Measurements from ENCODE around the gene TTC24. TPM values are rescaled to one million over a fixed set of nuclear protein-coding genes. Genes with fewer than 3 reads are reported as not detected.

TTC24 gene
- total and polyA plus RNA-seq, 2 experiments from 2014 or later = not detected

DNA sequence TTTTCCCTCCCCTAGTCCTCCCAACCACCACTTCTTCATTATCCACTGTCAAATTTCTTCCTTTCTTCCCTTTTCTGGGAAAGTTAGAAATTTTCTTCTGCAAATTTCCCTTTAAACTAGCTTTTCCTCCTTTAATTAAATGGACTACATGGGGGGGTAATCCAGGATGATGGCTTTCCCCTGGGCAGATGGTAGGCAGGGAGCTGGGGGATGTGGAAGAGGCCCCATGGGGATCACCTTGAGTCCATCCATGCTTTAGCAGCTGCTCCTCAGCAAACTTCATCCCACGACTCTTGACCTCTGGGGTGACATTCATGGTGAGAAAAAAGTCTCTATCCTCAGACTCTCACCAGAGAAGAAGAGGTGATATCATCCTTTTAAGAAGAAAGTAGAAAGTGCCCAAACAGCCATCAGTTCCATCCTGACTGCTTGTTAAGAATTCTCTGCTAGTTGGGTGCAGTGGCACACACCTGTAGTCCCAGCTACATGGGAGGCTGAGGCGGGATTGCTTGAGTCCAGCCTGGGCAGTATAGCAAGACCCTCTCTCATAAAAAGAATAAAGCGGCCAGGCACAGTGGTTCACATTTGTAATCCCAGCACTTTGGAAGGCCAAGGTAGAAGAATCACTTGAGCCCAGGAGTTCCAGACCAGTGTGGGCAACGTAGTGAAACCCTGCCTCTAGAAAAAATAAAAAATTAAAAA, 19.4 kb downstream of the TTC24 start:
- peaks cover 23% of the 10 kb centered on the region for H3K36me3 ChIP-seq (ENCODE audit: insufficient read depth)
- no peak overlapping the region for H2AFZ ChIP-seq
- no peaks in the 10 kb centered on the region for H3K27me3 ChIP-seq (ENCODE audit: insufficient read depth)
- no peak overlapping the region for H3K27ac ChIP-seq (ENCODE audit: low read depth)
- Mint-ChIP-seq H3K27me3 (ENCODE audit: insufficient read depth, low read depth, poor library complexity) (peaks cover 10% of the 10 kb centered on the region), H3K27ac (no peak overlapping the region), H3K4me1 (peaks cover 13% of the 10 kb centered on the region), H3K9me3 (no peaks in the 10 kb centered on the region), H3K4me3 (no peak overlapping the region; the same call in 2 of the 3 replicates), H3K36me3 (ENCODE audit: low read depth) (peaks cover 57% of the 10 kb centered on the region)
- no peak overlapping the region for H3K4me2 ChIP-seq
- H3K4me3 ChIP-seq = no peak overlapping the region
- peaks cover 13% of the 10 kb centered on the region for H4K20me1 ChIP-seq (replicated peaks; ENCODE audit: insufficient read depth)
- H3F3A ChIP-seq (replicated peaks; ENCODE audit: low read depth) = peaks cover 50% of the 10 kb centered on the region
- no peaks in the 10 kb centered on the region; the same call in 1 of the 2 replicates for H3K4me1 ChIP-seq (ENCODE audit: insufficient read depth)
- no peaks in the 10 kb centered on the region for H3K9me2 ChIP-seq (ENCODE audit: insufficient read depth)
- ATAC-seq (no peak), DNase-seq (ENCODE audit: low spot score) (no peak)
- H3K79me2 ChIP-seq (replicated peaks; ENCODE audit: insufficient read depth) = peaks cover 27% of the 10 kb centered on the region
- TF ChIP-seq, protein P1, sequence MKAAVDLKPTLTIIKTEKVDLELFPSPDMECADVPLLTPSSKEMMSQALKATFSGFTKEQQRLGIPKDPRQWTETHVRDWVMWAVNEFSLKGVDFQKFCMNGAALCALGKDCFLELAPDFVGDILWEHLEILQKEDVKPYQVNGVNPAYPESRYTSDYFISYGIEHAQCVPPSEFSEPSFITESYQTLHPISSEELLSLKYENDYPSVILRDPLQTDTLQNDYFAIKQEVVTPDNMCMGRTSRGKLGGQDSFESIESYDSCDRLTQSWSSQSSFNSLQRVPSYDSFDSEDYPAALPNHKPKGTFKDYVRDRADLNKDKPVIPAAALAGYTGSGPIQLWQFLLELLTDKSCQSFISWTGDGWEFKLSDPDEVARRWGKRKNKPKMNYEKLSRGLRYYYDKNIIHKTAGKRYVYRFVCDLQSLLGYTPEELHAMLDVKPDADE (IDR thresholded peaks at IDR 0.05) = no peak
- TF ChIP-seq CREB1 (CRISPR knock-in tag; IDR thresholded peaks at IDR 0.05; ENCODE audit: low read depth) = no peak
- no peak for TF ChIP-seq ZNF331 (CRISPR knock-in tag; IDR thresholded peaks at IDR 0.05; ENCODE audit: low read depth)
- TF ChIP-seq, protein P2, sequence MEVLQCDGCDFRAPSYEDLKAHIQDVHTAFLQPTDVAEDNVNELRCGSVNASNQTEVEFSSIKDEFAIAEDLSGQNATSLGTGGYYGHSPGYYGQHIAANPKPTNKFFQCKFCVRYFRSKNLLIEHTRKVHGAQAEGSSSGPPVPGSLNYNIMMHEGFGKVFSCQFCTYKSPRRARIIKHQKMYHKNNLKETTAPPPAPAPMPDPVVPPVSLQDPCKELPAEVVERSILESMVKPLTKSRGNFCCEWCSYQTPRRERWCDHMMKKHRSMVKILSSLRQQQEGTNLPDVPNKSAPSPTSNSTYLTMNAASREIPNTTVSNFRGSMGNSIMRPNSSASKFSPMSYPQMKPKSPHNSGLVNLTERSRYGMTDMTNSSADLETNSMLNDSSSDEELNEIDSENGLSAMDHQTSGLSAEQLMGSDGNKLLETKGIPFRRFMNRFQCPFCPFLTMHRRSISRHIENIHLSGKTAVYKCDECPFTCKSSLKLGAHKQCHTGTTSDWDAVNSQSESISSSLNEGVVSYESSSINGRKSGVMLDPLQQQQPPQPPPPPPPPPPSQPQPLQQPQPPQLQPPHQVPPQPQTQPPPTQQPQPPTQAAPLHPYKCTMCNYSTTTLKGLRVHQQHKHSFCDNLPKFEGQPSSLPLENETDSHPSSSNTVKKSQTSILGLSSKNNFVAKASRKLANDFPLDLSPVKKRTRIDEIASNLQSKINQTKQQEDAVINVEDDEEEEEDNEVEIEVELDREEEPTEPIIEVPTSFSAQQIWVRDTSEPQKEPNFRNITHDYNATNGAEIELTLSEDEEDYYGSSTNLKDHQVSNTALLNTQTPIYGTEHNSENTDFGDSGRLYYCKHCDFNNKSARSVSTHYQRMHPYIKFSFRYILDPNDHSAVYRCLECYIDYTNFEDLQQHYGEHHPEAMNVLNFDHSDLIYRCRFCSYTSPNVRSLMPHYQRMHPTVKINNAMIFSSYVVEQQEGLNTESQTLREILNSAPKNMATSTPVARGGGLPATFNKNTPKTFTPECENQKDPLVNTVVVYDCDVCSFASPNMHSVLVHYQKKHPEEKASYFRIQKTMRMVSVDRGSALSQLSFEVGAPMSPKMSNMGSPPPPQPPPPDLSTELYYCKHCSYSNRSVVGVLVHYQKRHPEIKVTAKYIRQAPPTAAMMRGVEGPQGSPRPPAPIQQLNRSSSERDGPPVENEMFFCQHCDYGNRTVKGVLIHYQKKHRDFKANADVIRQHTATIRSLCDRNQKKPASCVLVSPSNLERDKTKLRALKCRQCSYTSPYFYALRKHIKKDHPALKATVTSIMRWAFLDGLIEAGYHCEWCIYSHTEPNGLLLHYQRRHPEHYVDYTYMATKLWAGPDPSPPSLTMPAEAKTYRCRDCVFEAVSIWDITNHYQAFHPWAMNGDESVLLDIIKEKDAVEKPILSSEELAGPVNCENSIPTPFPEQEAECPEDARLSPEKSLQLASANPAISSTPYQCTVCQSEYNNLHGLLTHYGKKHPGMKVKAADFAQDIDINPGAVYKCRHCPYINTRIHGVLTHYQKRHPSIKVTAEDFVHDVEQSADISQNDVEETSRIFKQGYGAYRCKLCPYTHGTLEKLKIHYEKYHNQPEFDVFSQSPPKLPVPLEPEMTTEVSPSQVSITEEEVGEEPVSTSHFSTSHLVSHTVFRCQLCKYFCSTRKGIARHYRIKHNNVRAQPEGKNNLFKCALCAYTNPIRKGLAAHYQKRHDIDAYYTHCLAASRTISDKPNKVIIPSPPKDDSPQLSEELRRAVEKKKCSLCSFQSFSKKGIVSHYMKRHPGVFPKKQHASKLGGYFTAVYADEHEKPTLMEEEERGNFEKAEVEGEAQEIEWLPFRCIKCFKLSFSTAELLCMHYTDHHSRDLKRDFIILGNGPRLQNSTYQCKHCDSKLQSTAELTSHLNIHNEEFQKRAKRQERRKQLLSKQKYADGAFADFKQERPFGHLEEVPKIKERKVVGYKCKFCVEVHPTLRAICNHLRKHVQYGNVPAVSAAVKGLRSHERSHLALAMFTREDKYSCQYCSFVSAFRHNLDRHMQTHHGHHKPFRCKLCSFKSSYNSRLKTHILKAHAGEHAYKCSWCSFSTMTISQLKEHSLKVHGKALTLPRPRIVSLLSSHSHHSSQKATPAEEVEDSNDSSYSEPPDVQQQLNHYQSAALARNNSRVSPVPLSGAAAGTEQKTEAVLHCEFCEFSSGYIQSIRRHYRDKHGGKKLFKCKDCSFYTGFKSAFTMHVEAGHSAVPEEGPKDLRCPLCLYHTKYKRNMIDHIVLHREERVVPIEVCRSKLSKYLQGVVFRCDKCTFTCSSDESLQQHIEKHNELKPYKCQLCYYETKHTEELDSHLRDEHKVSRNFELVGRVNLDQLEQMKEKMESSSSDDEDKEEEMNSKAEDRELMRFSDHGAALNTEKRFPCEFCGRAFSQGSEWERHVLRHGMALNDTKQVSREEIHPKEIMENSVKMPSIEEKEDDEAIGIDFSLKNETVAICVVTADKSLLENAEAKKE (CRISPR knock-in tag; IDR thresholded peaks at IDR 0.05) = no peak
- TF ChIP-seq POLR2AphosphoS5 (IDR thresholded peaks at IDR 0.05; ENCODE audit: low read depth) = no peak
- TF ChIP-seq, protein P3, sequence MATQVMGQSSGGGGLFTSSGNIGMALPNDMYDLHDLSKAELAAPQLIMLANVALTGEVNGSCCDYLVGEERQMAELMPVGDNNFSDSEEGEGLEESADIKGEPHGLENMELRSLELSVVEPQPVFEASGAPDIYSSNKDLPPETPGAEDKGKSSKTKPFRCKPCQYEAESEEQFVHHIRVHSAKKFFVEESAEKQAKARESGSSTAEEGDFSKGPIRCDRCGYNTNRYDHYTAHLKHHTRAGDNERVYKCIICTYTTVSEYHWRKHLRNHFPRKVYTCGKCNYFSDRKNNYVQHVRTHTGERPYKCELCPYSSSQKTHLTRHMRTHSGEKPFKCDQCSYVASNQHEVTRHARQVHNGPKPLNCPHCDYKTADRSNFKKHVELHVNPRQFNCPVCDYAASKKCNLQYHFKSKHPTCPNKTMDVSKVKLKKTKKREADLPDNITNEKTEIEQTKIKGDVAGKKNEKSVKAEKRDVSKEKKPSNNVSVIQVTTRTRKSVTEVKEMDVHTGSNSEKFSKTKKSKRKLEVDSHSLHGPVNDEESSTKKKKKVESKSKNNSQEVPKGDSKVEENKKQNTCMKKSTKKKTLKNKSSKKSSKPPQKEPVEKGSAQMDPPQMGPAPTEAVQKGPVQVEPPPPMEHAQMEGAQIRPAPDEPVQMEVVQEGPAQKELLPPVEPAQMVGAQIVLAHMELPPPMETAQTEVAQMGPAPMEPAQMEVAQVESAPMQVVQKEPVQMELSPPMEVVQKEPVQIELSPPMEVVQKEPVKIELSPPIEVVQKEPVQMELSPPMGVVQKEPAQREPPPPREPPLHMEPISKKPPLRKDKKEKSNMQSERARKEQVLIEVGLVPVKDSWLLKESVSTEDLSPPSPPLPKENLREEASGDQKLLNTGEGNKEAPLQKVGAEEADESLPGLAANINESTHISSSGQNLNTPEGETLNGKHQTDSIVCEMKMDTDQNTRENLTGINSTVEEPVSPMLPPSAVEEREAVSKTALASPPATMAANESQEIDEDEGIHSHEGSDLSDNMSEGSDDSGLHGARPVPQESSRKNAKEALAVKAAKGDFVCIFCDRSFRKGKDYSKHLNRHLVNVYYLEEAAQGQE (IDR thresholded peaks at IDR 0.05; ENCODE audit: unreplicated experiment) = no peak
- TF ChIP-seq, protein P4, sequence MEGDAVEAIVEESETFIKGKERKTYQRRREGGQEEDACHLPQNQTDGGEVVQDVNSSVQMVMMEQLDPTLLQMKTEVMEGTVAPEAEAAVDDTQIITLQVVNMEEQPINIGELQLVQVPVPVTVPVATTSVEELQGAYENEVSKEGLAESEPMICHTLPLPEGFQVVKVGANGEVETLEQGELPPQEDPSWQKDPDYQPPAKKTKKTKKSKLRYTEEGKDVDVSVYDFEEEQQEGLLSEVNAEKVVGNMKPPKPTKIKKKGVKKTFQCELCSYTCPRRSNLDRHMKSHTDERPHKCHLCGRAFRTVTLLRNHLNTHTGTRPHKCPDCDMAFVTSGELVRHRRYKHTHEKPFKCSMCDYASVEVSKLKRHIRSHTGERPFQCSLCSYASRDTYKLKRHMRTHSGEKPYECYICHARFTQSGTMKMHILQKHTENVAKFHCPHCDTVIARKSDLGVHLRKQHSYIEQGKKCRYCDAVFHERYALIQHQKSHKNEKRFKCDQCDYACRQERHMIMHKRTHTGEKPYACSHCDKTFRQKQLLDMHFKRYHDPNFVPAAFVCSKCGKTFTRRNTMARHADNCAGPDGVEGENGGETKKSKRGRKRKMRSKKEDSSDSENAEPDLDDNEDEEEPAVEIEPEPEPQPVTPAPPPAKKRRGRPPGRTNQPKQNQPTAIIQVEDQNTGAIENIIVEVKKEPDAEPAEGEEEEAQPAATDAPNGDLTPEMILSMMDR (conservative IDR thresholded peaks at IDR 0.05; ENCODE audit: low read depth in 2 of 2) = no peak
- no peak for TF ChIP-seq EZH2phosphoT487 (IDR thresholded peaks at IDR 0.05; ENCODE audit: unreplicated experiment)
- TF ChIP-seq EZH2 (IDR thresholded peaks at IDR 0.05; ENCODE audit: low read depth, unreplicated experiment) = no peak
- no peak for TF ChIP-seq STAT1 (IDR thresholded peaks at IDR 0.05; ENCODE audit: unreplicated experiment)
- no peak for TF ChIP-seq NANOG (IDR thresholded peaks at IDR 0.05; ENCODE audit: borderline replicate concordance)
- TF ChIP-seq JUNB (IDR thresholded peaks at IDR 0.05; ENCODE audit: unreplicated experiment) = no peak
- no peak for TF ChIP-seq ZNF114 (CRISPR knock-in tag; IDR thresholded peaks at IDR 0.05)
